ENCODE data around the gene GPR137.

DNA sequence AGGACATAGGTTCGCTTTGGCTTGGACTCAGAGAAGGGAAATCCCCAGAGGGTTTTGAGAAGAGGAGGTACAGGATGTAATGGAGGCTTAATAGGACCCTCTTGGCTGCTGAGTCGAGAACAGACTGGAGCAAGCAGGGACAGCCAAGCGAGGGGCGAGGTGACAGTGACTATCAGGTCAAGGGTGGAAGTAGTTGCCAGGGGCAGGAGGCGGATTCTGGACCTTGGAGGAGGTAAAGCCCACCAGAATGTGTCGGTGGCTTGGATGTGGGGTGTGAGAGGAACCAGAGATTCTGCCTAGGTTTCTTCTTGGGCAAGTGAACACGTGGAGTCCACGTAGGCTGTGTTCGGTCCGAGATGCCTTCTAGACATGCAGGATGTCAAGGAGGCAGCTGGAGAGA, 27.3 kb downstream of the GPR137 start:
- TF ChIP-seq CTCF (IDR thresholded peaks at IDR 0.05) (no peak), BHLHE40 (IDR thresholded peaks at IDR 0.05; ENCODE audit: low read depth, low read length) (no peak), POLR2A (IDR thresholded peaks at IDR 0.05; ENCODE audit: low read length) (no peak), FOSL2 (IDR thresholded peaks at IDR 0.05) (no peak), FOSL2 (CRISPR knock-in tag; IDR thresholded peaks at IDR 0.05) (no peak), HEYL (CRISPR knock-in tag; IDR thresholded peaks at IDR 0.05) (no peak), ESRRA (IDR thresholded peaks at IDR 0.05; ENCODE audit: borderline replicate concordance, low read length) (no peak)

All from A549 (cell line).